ENCODE data around the gene CCDC91.

DNA sequence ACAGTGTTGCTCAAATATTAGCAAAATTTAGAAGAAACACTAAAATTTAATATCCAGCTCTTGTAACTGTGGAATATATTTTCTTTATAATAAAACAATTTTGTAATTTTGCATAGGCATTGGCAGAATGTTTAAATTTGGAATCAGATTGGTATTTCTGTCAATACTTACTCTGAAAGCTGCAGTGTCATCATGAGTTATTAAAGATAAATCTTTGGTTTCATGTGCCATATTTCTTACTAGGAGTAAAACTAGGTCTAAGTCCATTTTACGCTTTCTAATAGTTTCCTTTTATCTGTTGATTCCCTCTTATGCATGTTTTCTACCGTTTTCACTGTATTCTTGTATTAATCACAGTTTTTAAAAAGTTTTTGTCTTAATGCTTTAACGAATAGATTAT lies 49.7 kb downstream of the CCDC91 start:
- TF ChIP-seq, protein P1, sequence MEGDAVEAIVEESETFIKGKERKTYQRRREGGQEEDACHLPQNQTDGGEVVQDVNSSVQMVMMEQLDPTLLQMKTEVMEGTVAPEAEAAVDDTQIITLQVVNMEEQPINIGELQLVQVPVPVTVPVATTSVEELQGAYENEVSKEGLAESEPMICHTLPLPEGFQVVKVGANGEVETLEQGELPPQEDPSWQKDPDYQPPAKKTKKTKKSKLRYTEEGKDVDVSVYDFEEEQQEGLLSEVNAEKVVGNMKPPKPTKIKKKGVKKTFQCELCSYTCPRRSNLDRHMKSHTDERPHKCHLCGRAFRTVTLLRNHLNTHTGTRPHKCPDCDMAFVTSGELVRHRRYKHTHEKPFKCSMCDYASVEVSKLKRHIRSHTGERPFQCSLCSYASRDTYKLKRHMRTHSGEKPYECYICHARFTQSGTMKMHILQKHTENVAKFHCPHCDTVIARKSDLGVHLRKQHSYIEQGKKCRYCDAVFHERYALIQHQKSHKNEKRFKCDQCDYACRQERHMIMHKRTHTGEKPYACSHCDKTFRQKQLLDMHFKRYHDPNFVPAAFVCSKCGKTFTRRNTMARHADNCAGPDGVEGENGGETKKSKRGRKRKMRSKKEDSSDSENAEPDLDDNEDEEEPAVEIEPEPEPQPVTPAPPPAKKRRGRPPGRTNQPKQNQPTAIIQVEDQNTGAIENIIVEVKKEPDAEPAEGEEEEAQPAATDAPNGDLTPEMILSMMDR (IDR thresholded peaks at IDR 0.05), result no peak
- no peak for TF ChIP-seq POLR2A (IDR thresholded peaks at IDR 0.05)
- TF ChIP-seq POLR2AphosphoS5 (IDR thresholded peaks at IDR 0.05; ENCODE audit: insufficient read depth in 1 of 2, low read depth in 1 of 2), result no peak

Measured in vagina (tissue), 2 donors.